DOHH2 (cell line): ENCODE results near the gene TCEAL8.

ENCODE experiments used
- H3F3A ChIP-seq: fragments of 200-600 bp; sonication (generic), shearing (Covaris generic); 2 replicates; pipeline ENCODE4 v1.6.0; 2016; ENCODE audit warnings: antibody characterized with exemption, mild to moderate bottlenecking; ENCODE audit not compliant: control insufficient read depth, insufficient read depth
- H3K27ac ChIP-seq: fragments of 200-600 bp; sonication (generic); 2 replicates; pipeline ENCODE4 v1.5.1; 2014; ENCODE audit warnings: low read depth, mild to moderate bottlenecking, low read length, moderate library complexity
- H3K27me3 ChIP-seq: fragments of 200-600 bp; sonication (generic); 2 replicates; pipeline ENCODE4 v1.6.1; 2014; ENCODE audit warnings: mild to moderate bottlenecking, low read length, mixed read lengths; ENCODE audit not compliant: control insufficient read depth
- H3K36me3 ChIP-seq: fragments of 200-600 bp; sonication (generic); 2 replicates; pipeline ENCODE4 v1.6.1; 2014; ENCODE audit warnings: mild to moderate bottlenecking, low read length, moderate library complexity, mixed read lengths; ENCODE audit not compliant: control insufficient read depth
- H3K4me1 ChIP-seq: fragments of 200-600 bp; sonication (generic); 2 replicates; pipeline ENCODE4 v1.6.1; 2014; ENCODE audit warnings: mild to moderate bottlenecking, low read length, mixed read lengths; ENCODE audit not compliant: control insufficient read depth
- H3K4me2 ChIP-seq: fragments of 200-600 bp; sonication (generic); 2 replicates; pipeline ENCODE4 v1.6.0; 2014; ENCODE audit warnings: mild to moderate bottlenecking, low read length, moderate library complexity
- H3K4me3 ChIP-seq: fragments of 200-600 bp; sonication (generic); 2 replicates; pipeline ENCODE4 v1.5.1; 2014; ENCODE audit warnings: mild to moderate bottlenecking, low read length, mixed read lengths
- H3K79me2 ChIP-seq: fragments of 200-600 bp; sonication (generic); 2 replicates; pipeline ENCODE4 v1.6.1; 2014; ENCODE audit warnings: mild to moderate bottlenecking, low read length, mixed read lengths; ENCODE audit not compliant: control insufficient read depth
- H3K9me2 ChIP-seq: fragments of 200-600 bp; sonication (generic); replicated peaks from 2 replicates; pipeline ENCODE4 v1.6.1; 2014; ENCODE audit warnings: mild to moderate bottlenecking, low read length, mixed read lengths; ENCODE audit not compliant: control insufficient read depth
- H3K9me3 ChIP-seq: fragments of 200-600 bp; sonication (generic); 2 replicates; pipeline ENCODE4 v1.6.1; 2014; ENCODE audit warnings: antibody characterized with exemption, low read length, mixed read lengths; ENCODE audit not compliant: control insufficient read depth, insufficient read depth
- H4K20me1 ChIP-seq: fragments of 200-600 bp; sonication (generic); 2 replicates; pipeline ENCODE4 v1.6.0; 2014; ENCODE audit warnings: low read depth, mild to moderate bottlenecking, antibody characterized with exemption, low read length, moderate library complexity; ENCODE audit not compliant: control insufficient read depth, insufficient read depth
- EZH2phosphoT487 ChIP-seq: fragments of 200-600 bp; sonication (generic); IDR thresholded peaks from 2 replicates; pipeline ENCODE4 v1.6.1; 2017; ENCODE audit warnings: borderline replicate concordance, mild to moderate bottlenecking, antibody characterized with exemption, low read length, moderate library complexity, mixed read lengths
- TF ChIP-seq, protein P1 (sequence below): fragments of 200-600 bp; sonication (generic); IDR thresholded peaks from one replicate; pipeline ENCODE4 v1.5.1; 2014; ENCODE audit warnings: antibody characterized with exemption, mild to moderate bottlenecking, low read depth, low read length; ENCODE audit not compliant: poor library complexity, severe bottlenecking

TCEAL8 gene

DNA sequence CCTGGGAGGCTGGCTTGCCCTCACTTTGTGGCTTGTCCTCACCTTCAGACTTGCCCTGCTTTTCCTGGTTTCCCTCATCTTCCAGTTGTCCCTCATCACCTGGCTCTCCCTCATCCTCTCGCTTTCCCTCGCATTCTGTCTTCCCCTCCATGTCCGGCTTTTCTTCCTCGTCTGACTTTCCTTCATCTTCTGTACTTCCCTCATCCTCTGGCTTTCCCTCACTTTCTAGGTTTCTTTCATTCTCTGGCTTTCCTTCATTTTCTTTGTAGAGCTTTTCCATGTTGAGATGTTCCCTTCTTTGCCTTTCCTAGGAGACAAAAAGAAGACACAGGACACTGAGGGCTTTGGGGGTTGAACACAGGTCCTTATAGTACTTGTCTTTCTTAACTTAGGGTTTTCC, 19.3 kb upstream of the TCEAL8 start:
- Histone ChIP-seq H3K27ac (no peak overlapping the region), H3K36me3 (no peaks in the 10 kb centered on the region), H3K9me2 (no peaks in the 10 kb centered on the region), H4K20me1 (no peaks in the 10 kb centered on the region), H3F3A (no peaks in the 10 kb centered on the region), H3K4me3 (no peak overlapping the region), H3K4me1 (no peaks in the 10 kb centered on the region), H3K27me3 (no peaks in the 10 kb centered on the region), H3K79me2 (no peaks in the 10 kb centered on the region), H3K9me3 (no peaks in the 10 kb centered on the region), H3K4me2 (no peak overlapping the region)
- TF ChIP-seq, protein P1, sequence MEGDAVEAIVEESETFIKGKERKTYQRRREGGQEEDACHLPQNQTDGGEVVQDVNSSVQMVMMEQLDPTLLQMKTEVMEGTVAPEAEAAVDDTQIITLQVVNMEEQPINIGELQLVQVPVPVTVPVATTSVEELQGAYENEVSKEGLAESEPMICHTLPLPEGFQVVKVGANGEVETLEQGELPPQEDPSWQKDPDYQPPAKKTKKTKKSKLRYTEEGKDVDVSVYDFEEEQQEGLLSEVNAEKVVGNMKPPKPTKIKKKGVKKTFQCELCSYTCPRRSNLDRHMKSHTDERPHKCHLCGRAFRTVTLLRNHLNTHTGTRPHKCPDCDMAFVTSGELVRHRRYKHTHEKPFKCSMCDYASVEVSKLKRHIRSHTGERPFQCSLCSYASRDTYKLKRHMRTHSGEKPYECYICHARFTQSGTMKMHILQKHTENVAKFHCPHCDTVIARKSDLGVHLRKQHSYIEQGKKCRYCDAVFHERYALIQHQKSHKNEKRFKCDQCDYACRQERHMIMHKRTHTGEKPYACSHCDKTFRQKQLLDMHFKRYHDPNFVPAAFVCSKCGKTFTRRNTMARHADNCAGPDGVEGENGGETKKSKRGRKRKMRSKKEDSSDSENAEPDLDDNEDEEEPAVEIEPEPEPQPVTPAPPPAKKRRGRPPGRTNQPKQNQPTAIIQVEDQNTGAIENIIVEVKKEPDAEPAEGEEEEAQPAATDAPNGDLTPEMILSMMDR, result no peak
- no peak for TF ChIP-seq EZH2phosphoT487

DNA sequence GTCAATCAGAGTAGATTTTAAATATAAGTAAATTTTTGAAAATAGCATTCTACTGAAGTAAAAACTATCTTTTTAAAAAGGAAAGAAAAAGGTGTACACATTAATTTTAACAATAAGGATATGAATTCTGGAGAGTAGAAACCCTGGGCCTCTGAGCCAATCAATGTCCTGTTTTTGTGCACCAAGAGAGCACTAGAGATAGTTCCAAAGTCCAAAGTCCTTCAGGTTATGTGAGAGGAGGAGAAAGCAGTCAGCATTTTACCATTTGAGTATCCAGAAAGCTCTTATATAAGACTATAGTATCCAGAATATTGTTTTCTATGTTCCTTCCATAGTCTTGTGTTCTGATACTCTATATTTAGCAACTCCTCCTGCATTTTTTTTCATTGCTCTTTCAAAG, 3.3 kb upstream of the TCEAL8 start:
- Histone ChIP-seq H3F3A (no peaks in the 10 kb centered on the region), H3K4me1 (peaks cover 4% of the 10 kb centered on the region; the same call in 1 of the 2 replicates), H4K20me1 (no peaks in the 10 kb centered on the region), H3K4me3 (no peak overlapping the region), H3K79me2 (peaks cover 9% of the 10 kb centered on the region), H3K27ac (no peak overlapping the region), H3K9me2 (no peaks in the 10 kb centered on the region), H3K36me3 (no peaks in the 10 kb centered on the region; the same call in 1 of the 2 replicates), H3K4me2 (no peak overlapping the region), H3K27me3 (no peaks in the 10 kb centered on the region), H3K9me3 (no peaks in the 10 kb centered on the region)
- TF ChIP-seq, protein P1, result no peak
- no peak for TF ChIP-seq EZH2phosphoT487

DNA sequence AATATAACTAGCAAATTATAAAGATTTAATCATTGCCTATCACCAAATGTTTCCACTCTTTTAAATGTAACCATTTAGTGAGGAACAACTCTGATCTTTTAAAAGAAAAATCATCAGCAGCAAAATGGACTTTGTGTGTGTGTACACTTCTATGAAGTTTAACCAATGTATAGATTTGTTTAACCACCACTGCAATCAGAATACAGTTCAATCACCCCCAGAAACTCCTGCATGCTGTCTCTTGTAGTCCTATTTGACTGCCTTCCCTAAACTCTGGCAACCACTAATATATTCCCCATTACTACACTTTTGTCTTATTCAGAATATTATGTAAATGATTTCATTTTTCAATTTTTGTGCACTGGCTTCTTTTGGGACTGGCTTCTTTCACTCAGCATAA, 1.7 kb upstream of the TCEAL8 start:
- H4K20me1 ChIP-seq, result no peaks in the 10 kb centered on the region
- no peaks in the 10 kb centered on the region for H3K9me2 ChIP-seq
- H3K36me3 ChIP-seq, result no peaks in the 10 kb centered on the region; the same call in 1 of the 2 replicates
- no peaks in the 10 kb centered on the region for H3K27me3 ChIP-seq
- no peak overlapping the region for H3K4me3 ChIP-seq
- no peaks in the 10 kb centered on the region for H3F3A ChIP-seq
- H3K9me3 ChIP-seq, result no peaks in the 10 kb centered on the region
- TF ChIP-seq EZH2phosphoT487, result no peak
- TF ChIP-seq, protein P1, result no peak
- no peak overlapping the region for H3K4me2 ChIP-seq
- H3K4me1 ChIP-seq, result peaks cover 4% of the 10 kb centered on the region; the same call in 1 of the 2 replicates
- peaks cover 9% of the 10 kb centered on the region for H3K79me2 ChIP-seq
- H3K27ac ChIP-seq, result no peak overlapping the region
